Activated gamma-delta T cell treated with anti-CD3 and anti-CD28 coated beads, Interleukin-2, amount 50 U/mL, for 16 hours (primary cell): ENCODE results near the gene CEP95.
"Not testable (repeated sequence)": the region's sequence is repeated elsewhere in the genome, so short reads cannot be mapped to it uniquely, and the experiment has no call there.

Source experiments
- DNase-seq: peaks from one replicate; pipeline ENCODE4 v3.0.0-alpha.2; 2020; ENCODE audit warnings: low read depth

CEP95 gene

DNA sequence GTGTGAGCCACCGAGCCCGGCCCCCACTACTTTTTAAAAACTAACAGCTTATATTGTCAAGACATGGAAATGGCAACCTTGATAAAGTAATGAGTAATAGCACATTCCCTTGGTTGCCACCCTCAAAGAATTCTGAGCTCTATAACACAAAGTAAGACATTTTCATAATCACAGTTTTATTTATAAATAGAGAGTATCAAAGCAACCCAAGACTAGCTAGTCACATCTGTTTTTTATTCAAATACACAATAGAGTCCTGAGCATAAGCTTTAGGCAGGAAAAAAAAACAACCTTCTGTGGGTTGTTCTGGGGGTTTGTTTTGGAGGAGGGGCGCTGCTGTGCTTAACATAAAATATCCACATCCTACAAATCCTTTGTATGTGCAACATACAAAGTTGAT lies 68.7 kb downstream of the CEP95 start:
- no peak for DNase-seq

DNA sequence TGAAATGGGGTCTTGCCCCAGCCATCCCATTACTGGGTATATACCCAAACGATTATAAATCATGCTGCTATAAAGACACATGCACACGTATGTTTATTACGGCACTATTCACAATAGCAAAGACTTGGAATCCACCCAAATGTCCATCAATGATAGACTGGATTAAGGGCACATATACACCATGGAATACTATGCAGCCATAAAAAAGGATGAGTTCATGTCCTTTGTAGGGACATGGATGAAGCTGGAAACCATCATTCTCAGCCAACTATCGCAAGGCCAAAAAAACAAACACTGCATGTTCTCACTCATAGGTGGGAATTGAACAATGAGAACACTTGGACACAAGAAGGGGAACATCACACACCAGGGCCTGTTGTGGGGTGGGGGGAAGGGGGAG lies 70.2 kb downstream of the CEP95 start:
- DNase-seq: not testable (repeated sequence)

DNA sequence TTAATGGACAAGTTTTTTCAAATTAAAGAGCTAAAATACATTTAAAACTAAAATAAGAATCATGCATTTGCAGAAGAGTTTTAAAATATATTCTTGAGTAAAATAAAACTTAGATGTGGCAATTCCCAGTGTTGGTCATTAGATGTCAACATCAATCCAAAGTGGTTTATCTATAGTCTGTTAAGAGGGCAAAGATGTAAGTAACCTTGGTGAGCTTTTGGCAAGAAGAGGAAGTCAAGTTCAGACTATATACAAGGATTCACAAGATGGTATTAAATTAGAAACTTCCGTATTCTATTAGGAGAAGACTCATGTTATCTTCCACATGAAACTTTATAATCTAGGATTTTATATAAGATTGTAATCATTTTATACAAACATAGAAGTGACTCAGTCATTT lies 73.1 kb downstream of the CEP95 start:
- DNase-seq: no peak

DNA sequence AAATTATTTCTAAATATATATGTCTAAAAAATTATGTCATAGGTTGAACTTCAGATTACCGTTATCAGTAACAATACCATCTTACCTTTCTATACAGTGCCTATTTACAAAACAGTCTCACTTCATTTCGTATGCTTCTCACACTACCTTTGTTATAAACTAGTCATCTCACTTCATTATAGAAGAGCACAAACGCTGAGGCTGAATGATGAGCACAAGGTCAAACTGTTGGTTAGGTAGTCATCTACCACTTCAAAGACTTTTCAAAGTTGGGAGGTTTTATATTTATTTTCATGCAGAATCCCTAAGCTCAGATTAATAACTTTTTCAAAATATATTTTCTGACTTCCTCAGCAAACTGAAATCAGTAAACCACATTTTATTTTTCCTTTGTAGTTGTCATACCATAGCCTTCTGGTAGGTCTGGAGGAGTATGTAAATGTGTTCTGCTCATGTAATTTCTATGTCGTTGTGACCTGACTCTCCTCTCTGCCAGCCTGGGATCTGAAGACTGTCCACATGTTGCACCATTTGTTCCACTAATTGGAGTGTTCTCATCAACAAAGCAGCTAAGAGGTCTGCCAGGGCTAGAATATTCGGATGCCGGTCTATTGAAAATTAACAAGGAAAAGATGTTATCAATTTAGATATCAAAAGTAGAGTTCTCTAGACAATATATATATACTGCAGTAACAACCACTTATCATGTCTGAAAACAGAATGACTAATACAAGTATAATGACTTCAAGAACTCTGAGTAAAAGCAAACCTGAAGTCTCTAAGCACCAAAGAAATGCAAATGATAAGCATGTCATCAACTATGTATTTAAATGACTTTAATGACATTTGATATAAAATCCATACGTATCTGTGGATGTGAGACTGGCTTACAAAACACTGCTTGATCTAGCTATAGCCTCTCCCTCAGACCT lies 73.9 kb downstream of the CEP95 start:
- no peak for DNase-seq

DNA sequence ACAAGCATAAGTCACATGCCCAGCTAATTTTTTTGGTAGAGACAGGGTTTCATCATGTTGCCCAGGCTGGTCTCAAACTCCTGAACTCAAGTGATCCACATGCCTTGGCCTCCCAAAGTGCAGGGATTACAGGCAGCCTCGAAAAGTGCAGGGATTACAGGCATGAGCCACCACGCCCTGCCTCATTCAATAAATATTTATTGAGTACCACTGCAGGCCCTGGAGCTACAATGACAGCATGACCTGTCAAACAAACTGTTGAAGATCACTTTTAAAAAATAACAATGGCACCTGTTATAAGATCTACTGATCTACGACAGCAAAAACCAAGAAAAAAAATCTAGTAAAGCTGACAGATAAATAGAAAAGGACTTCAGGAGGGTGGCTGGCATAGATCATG lies 76.3 kb downstream of the CEP95 start:
- no peak for DNase-seq

DNA sequence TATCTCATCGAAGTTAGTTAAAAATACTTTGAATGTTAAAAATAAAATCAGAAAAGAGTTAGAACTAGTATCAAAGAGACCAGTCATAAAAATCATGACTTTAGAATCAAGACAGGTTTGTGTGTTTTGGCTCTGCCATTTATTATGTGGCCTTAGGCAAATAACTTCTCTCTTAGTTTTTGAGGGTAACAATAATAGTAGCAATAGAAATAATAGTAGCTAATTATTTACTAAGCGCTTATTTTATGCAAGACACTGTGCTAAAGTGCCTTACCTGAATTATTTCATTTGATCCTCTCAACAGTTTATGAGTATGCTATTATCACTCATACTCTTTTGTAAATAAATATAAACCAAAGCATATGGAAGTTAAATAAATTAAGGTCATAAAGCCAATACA lies 78.4 kb downstream of the CEP95 start:
- no peak for DNase-seq
